Heart left ventricle (tissue), 16 donors: Measurements from ENCODE around the gene SPO11. TPM values are rescaled to one million over a fixed set of nuclear protein-coding genes. Genes with fewer than 3 reads are reported as not detected.
A peak's percentile ranks its signal among the peaks of the same experiment; 100 is the strongest.

Source experiments
- ATAC-seq, 4 donors: fragments of 200-7000 bp; cut with Tn5 transposase; one replicate each; pipeline ENCODE4 v1.9.1; 2020 to 2022; ENCODE audit warnings: moderate library complexity in 4 of 4, mild to moderate bottlenecking in 3 of 4, moderate number of reproducible peaks in 1 of 4
- DNase-seq, 5 donors: peaks; one replicate each; pipeline ENCODE4 v3.0.0-alpha.2; 2020
- H3K27ac ChIP-seq, 12 donors: fragments of 200-600 bp; sonication (generic) in 4 of 12; one replicate each; pipeline versions ENCODE4 v1.5.0 to v1.8.0; 2016 to 2022; ENCODE audit warnings: mild to moderate bottlenecking in 2 of 12
- H3K27me3 ChIP-seq, 9 donors: fragments of 200-600 bp; sonication (generic) in 2 of 9; one replicate each; pipeline versions ENCODE4 v1.5.1 to v1.8.0; 2016 to 2022; ENCODE audit warnings: mild to moderate bottlenecking in 3 of 9
- H3K36me3 ChIP-seq, 9 donors: fragments of 200-600 bp; sonication (generic) in 2 of 9; one replicate each; pipeline versions ENCODE4 v1.5.0 to v1.8.0; 2018 to 2022; ENCODE audit warnings: mild to moderate bottlenecking in 2 of 9
- H3K4me1 ChIP-seq, 12 donors: fragments of 200-600 bp; sonication (generic) in 4 of 12; one replicate each; pipeline versions ENCODE4 v1.5.0 to v1.8.0; 2016 to 2022; ENCODE audit warnings: mild to moderate bottlenecking in 3 of 12
- H3K4me3 ChIP-seq, 12 donors: fragments of 200-600 bp; sonication (generic) in 4 of 12; one replicate each; pipeline versions ENCODE4 v1.5.0 to v1.8.0; 2017 to 2022; ENCODE audit warnings: mild to moderate bottlenecking in 9 of 12, moderate library complexity in 4 of 12
- H3K9me3 ChIP-seq, 12 donors: fragments of 200-600 bp; sonication (generic) in 4 of 12; one replicate each; pipeline versions ENCODE4 v1.5.0 to v1.8.0; 2016 to 2022; ENCODE audit warnings: mild to moderate bottlenecking in 1 of 12
- POLR2A ChIP-seq, 2 donors: fragments of 450-650 bp; IDR thresholded peaks; one replicate each; pipeline ENCODE4 v1.6.1; 2017; ENCODE audit warnings: antibody characterized with exemption in 2 of 2, mild to moderate bottlenecking in 2 of 2, moderate library complexity in 2 of 2
- WGBS, 4 donors: extraction: QIAGEN DNeasy Blood & Tissue Kit in 2 of 4; methylation state at CpG; one replicate each; pipeline versions ENCODE4 v1.1.5 to v1.1.7; 2013 to 2018; 5-methylcytosine and 5-hydroxymethylcytosine counted together
- intact Hi-C, 10 donors: fragments of 100-400 bp; cut with DNase I; formaldehyde crosslinking; loops; one replicate each; pipeline versions ENCODE4 v1.11.1 to v1.14.2; 2022
- polyA plus RNA-seq, 2 donors: library from polyadenylated mRNA; stranded (reverse); fragments of 200-250 nt; gene quantifications; one replicate each; pipeline ENCODE4 v1.2.3, GENCODE V29; 2013
- total RNA-seq, 9 donors: library from RNA; depleted of rRNA in 2 of 9; stranded (reverse); fragments of >200 nt in 2 of 9; fragmentation: NEBNext Ultra II Directional in 3 of 9; extraction: Animal tissue kit (Norgen Biotek cat#: 25700) in 3 of 9; gene quantifications; one replicate each; pipeline versions ENCODE4 v1.1.0 to v1.2.4, GENCODE V29; 2016 to 2023
- TF ChIP-seq, protein P1 (sequence below), 12 donors: fragments of 200-600 bp; sonication (generic) in 4 of 12; IDR thresholded peaks; one replicate each; pipeline versions ENCODE4 v1.5.0 to v1.8.0; 2018 to 2022; ENCODE audit warnings: antibody characterized with exemption in 12 of 12, mild to moderate bottlenecking in 5 of 12
- donor health status: ischemic (EF 13 %, LVEDD 7.1; RV severe dilation, severe dysfunction).
- donor health status: healthy with polysubstance abuse.
- donor health status: DM: no; HTN: yes; CAD: no.
- donor health status: DM: no; HTN: no; CAD: no.
- donor health status: ischemic (EF 25% LVEDD 6.9; RV normal size, moderate dysfunction).
- donor health status: ischemic (EF 25% LVEDD 5.7; RV mildly dilated, moderate dysfunction).
- donor health status: healthy.
- donor health status: DM: yes; HTN: yes; CAD: no.
- donor health status: ischemic (EF 35%, LVEDD 5.7; RV mildly dilated, moderate dysfunction).
- donor health status: nonischemic (EF 11% LVEDD 7.7; RV severe dilation, severe dysfunction).
- donor health status: DM: yes; HTN: yes; CAD: no.
- donor health status: PGD.
- donor health status: ischemic (EF 29% LVEDD 5.4; RV normal size, mild dysfunction).
- donor health status: nonischemic (EF 23%, LVEDD 6.1; RV moderate dilation, normal function).

The SPO11 gene
- total and polyA plus RNA-seq, 11 donors = not detected

DNA sequence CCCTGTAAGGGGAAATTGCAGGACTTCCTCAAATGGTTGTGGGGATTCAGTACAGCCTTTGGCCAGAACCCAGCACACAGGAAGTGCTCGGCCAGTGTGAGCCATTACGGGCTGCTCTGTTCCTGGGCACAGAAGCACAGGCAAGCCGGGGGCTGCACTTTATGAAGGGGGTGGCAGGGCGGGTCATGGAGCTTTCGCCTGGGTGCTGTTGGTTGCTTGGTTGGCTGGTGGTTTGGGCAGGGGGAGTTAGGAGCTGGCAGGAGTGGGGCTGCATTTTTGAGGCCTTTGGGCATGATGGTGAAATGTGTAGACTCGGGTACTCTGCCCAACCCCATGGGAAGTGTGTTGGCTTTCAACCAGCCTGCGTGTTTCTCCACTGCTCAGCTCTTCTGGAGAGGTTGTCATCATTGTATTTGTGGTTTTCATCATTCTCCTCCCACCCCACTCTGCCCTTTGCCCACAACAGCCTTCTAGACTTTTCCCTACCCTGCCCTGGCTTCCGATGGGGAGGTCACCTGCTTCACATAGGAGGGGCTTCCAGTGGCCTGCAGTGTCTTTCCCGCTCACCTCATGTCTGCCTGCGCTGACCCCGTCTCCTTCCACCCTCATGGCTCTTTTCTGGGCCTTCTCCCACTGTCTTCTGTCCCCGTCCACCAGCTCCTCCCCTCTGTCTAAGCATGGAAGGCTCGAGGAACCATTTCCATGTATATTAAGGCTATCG lies 45.5 kb downstream of the SPO11 start:
- H3K4me1 ChIP-seq = peaks cover 0 to 26% (median 8%) of the 10 kb centered on the region in 12 donors
- DNase-seq = peak in 3 of 5 donors; percentile 63 to 76 (median 64)
- H3K27ac ChIP-seq = peak overlapping the region in 6 of 12 donors; percentile 2 to 78 (median 16)
- TF ChIP-seq POLR2A (IDR thresholded peaks at IDR 0.05) = no peak
- TF ChIP-seq, protein P1, sequence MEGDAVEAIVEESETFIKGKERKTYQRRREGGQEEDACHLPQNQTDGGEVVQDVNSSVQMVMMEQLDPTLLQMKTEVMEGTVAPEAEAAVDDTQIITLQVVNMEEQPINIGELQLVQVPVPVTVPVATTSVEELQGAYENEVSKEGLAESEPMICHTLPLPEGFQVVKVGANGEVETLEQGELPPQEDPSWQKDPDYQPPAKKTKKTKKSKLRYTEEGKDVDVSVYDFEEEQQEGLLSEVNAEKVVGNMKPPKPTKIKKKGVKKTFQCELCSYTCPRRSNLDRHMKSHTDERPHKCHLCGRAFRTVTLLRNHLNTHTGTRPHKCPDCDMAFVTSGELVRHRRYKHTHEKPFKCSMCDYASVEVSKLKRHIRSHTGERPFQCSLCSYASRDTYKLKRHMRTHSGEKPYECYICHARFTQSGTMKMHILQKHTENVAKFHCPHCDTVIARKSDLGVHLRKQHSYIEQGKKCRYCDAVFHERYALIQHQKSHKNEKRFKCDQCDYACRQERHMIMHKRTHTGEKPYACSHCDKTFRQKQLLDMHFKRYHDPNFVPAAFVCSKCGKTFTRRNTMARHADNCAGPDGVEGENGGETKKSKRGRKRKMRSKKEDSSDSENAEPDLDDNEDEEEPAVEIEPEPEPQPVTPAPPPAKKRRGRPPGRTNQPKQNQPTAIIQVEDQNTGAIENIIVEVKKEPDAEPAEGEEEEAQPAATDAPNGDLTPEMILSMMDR (IDR thresholded peaks at IDR 0.05) = no peak
- WGBS, 4 donors = 74 to 79% (median 79%) methylated on average over 14 of the region's 14 CpGs
- H3K9me3 ChIP-seq = no peaks in the 10 kb centered on the region
- intact Hi-C loops = loop anchor here in 2 of 10 donors (10.0 kb wide), 1 partner anchor 220 kb away; no protein-coding TSS in a partner anchor
- peak; percentile 59 to 82 (median 70) for ATAC-seq
- peak overlapping the region in 3 of 12 donors; percentile 13 to 38 (median 15) for H3K4me3 ChIP-seq
- H3K36me3 ChIP-seq = peaks cover 0 to 100% (median 43%) of the 10 kb centered on the region in 9 donors
- H3K27me3 ChIP-seq = no peaks in the 10 kb centered on the region

DNA sequence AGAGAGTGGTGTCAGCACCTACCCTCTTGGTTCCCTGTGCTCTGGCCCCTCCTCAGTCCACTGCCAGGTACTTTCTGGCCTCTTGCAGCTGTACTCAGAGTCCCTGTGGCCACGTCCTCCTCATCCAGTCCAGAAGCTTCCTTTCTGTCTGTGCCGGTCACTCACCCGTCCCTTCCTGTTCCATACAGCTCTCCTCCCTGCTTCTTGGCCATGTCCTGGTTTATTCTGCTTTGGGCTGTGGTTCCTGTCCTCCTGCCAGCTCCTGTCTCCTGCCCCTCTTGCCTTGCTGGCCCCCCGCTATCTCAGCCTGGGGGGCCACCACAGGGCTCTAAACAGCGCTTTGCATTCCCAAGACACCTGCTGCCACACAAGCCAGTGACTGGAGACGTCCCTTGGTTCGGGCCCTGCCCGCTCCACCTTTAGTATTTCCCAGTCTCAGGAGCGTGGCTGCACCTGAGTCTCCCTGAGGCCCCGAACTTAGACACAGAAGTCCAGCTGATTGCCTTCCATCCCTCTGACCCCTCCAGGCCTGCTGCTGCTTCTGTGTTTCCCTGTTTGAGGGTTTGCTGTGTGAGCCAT lies 46.1 kb downstream of the SPO11 start:
- intact Hi-C loops = loop anchor here in 2 of 10 donors (10.0 kb wide), 1 partner anchor 219 kb away; no protein-coding TSS in a partner anchor
- ATAC-seq (peak; percentile 17 to 41 (median 25)), DNase-seq (peak in 1 of 5 donors; percentile 38)
- no peaks in the 10 kb centered on the region for H3K9me3 ChIP-seq
- H3K27me3 ChIP-seq = no peaks in the 10 kb centered on the region
- H3K4me3 ChIP-seq = peak overlapping the region in 2 of 12 donors; percentile 13 to 38
- peaks cover 0 to 26% (median 8%) of the 10 kb centered on the region in 12 donors for H3K4me1 ChIP-seq
- 83 to 90% (median 84%) methylated on average over 10 of the region's 10 CpGs for WGBS, 4 donors
- H3K27ac ChIP-seq = peak overlapping the region in 5 of 12 donors; percentile 11 to 78 (median 22)
- H3K36me3 ChIP-seq = peaks cover 0 to 100% (median 49%) of the 10 kb centered on the region in 9 donors
- TF ChIP-seq POLR2A (IDR thresholded peaks at IDR 0.05) = no peak
- TF ChIP-seq, protein P1 (IDR thresholded peaks at IDR 0.05) = no peak

DNA sequence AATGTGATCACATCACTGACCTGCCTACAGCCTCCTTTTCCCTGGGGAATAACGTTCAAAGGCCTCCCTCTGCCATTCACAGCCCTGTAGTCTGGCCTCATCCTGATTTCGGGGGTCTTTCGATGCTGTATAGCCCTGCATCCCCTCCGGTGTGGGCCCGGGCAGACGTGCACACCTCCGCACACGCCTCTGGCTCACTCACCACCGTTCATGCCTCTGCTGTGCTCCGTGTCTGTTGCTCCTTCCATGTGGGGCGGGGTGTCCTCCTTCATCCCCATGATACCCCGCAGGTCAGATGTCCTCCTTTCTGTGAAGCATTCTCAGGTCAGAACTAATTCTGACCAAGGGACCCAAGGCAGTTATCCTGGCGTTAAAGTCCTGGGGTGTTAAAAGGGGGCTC lies 47.7 kb downstream of the SPO11 start:
- Histone ChIP-seq H3K4me1 (peaks cover 0 to 30% (median 8%) of the 10 kb centered on the region in 12 donors), H3K9me3 (no peaks in the 10 kb centered on the region), H3K27me3 (no peaks in the 10 kb centered on the region), H3K27ac (no peak overlapping the region), H3K36me3 (peaks cover 0 to 89% (median 52%) of the 10 kb centered on the region in 9 donors), H3K4me3 (no peak overlapping the region)
- intact Hi-C loops = loop anchor here in 2 of 10 donors (10.0 kb wide), 1 partner anchor 217 kb away; no protein-coding TSS in a partner anchor
- no peak for ATAC-seq
- no peak for DNase-seq
- no peak for TF ChIP-seq POLR2A (IDR thresholded peaks at IDR 0.05)
- TF ChIP-seq, protein P1 (IDR thresholded peaks at IDR 0.05) = no peak
- 84 to 88% (median 85%) methylated on average over 13 of the region's 13 CpGs for WGBS, 4 donors

DNA sequence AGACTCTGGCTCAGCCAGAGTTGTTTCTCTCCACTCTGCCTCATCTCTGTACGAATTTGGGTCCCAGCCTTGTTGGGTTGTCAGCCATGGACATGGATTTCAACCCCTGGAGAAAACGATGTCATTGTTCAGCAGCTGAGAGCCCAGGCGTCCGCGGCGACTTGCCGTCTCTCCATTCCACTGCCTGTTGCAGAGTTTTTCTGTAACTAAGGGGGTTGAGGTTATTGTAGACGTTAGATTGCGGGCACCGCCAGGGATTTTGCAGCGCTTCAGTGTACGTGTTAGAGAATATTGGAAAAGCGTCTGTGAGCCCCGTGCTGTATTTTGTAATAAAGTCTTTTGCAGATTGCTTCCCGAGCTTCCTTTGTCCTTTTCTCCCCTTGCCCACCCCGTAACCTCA lies 48.5 kb downstream of the SPO11 start:
- Histone ChIP-seq H3K36me3 (peaks cover 1 to 81% (median 52%) of the 10 kb centered on the region in 9 donors), H3K27ac (no peak overlapping the region), H3K9me3 (no peaks in the 10 kb centered on the region), H3K27me3 (no peaks in the 10 kb centered on the region), H3K4me1 (peaks cover 0 to 30% (median 8%) of the 10 kb centered on the region in 12 donors), H3K4me3 (no peak overlapping the region)
- intact Hi-C loops = loop anchor here in 2 of 10 donors (10.0 kb wide), 1 partner anchor 217 kb away; no protein-coding TSS in a partner anchor
- ATAC-seq (no peak), DNase-seq (no peak)
- TF ChIP-seq, protein P1 (IDR thresholded peaks at IDR 0.05) = no peak
- no peak for TF ChIP-seq POLR2A (IDR thresholded peaks at IDR 0.05)
- 85 to 92% (median 87%) methylated on average over 16 of the region's 16 CpGs for WGBS, 4 donors
